ENCODE results near the gene ANKRD29. TPM values are rescaled to one million over a fixed set of nuclear protein-coding genes. Genes with fewer than 3 reads are reported as not detected.

ANKRD29 gene
- total RNA-seq, 1 donor from 2014 or later = 9.2 TPM

DNA sequence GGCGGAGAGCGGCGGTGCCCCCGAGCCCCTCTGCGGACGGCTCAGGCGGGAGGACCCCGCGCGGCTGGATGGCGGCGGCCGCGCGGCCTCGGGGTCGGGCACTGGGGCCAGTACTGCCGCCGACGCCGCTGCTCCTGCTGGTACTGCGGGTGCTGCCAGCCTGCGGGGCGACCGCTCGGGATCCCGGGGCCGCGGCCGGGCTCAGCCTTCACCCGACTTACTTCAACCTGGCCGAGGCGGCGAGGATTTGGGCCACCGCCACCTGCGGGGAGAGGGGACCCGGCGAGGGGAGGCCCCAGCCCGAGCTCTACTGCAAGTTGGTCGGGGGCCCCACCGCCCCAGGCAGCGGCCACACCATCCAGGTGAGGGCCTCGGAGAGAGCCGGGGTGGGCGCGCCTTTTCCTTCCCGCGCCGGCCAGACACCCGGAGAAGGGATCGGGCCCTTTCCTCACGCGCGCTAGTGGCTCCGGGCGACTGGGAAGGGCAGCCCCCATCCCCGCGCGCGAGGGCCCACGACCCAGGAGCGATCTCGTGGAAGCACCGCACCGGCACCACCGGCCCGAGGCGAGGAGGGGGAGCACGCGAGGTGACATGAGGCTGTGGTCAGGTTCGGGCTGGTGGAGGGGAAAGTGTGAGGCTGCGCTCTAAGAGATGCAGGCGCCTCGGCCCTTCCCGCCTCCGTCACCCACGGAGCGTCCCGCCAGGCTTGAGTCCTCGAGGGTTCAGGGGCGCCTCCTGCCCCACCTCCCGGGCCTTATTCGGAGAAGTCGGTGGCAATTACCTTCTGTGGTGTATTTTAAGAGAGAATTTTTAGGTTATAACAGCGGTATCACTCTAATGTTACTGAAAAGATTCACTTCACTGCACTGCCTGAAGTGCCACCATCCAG, 27.1 kb upstream of the ANKRD29 start:
- no peaks in the 10 kb centered on the region for H3K36me3 ChIP-seq
- intact Hi-C loops (cut with micrococcal nuclease) = no loop called here
- H3K27me3 ChIP-seq (ENCODE audit: low read depth) = peaks cover 17% of the 10 kb centered on the region

GRCh38 chr18:23689031-23689615, 26.4 kb upstream of the ANKRD29 start, which contains the start of gene LAMA3:
LAMA3 (plus strand) TSS chr18:23689453; CDS start chr18:23689684, 231 bp downstream.
- Histone ChIP-seq H3K4me3 (peak within 1 kb of the TSS; percentile 78), H3K27ac (replicated peaks) (peak within 1 kb of the TSS; percentile 70), H3K36me3 (no peaks in the 10 kb centered on the region), H3K9me3 (replicated peaks) (no peaks in the 10 kb centered on the region), H3K4me1 (peaks cover 41% of the 10 kb centered on the region), H3K27me3 (ENCODE audit: low read depth) (peaks cover 17% of the 10 kb centered on the region)
- DNase-seq = peak; percentile 69
- intact Hi-C loops (cut with micrococcal nuclease) = no loop called here
- peak; percentile 51 for TF ChIP-seq CTCF (IDR thresholded peaks at IDR 0.05; ENCODE audit: borderline replicate concordance)

More for the DNA sequence above, 27.1 kb upstream of the ANKRD29 start:
- Histone ChIP-seq H3K27ac (replicated peaks) (peak overlapping the region; percentile 70), H3K4me1 (peaks cover 34% of the 10 kb centered on the region), H3K4me3 (peak overlapping the region; percentile 78), H3K9me3 (replicated peaks) (no peaks in the 10 kb centered on the region)
- DNase-seq = peak; percentile 18
- TF ChIP-seq CTCF (IDR thresholded peaks at IDR 0.05; ENCODE audit: borderline replicate concordance) = no peak

GRCh38 chr18:23688528-23688927, 25.8 kb upstream of the ANKRD29 start:
- no peaks in the 10 kb centered on the region for H3K36me3 ChIP-seq
- peak overlapping the region; percentile 78 for H3K4me3 ChIP-seq
- TF ChIP-seq CTCF (IDR thresholded peaks at IDR 0.05; ENCODE audit: borderline replicate concordance) = no peak
- H3K9me3 ChIP-seq (replicated peaks) = no peaks in the 10 kb centered on the region
- intact Hi-C loops (cut with micrococcal nuclease) = no loop called here
- H3K27me3 ChIP-seq (ENCODE audit: low read depth) = peaks cover 17% of the 10 kb centered on the region
- no peak for DNase-seq
- H3K4me1 ChIP-seq = peaks cover 36% of the 10 kb centered on the region
- no peak overlapping the region for H3K27ac ChIP-seq (replicated peaks)

- Histone ChIP-seq H3K27me3 (ENCODE audit: low read depth) (peaks cover 16% of the 10 kb centered on the region), H3K4me1 (peaks cover 25% of the 10 kb centered on the region), H3K36me3 (no peaks in the 10 kb centered on the region), H3K9me3 (replicated peaks) (no peaks in the 10 kb centered on the region), H3K27ac (replicated peaks) (peak overlapping the region; percentile 48), H3K4me3 (peak overlapping the region; percentile 15)
- TF ChIP-seq CTCF (IDR thresholded peaks at IDR 0.05; ENCODE audit: borderline replicate concordance) = no peak
- intact Hi-C loops (cut with micrococcal nuclease) = no loop called here
- no peak for DNase-seq
Measured at GRCh38 chr18:23684515-23685197, 21.9 kb upstream of the ANKRD29 start.

DNA sequence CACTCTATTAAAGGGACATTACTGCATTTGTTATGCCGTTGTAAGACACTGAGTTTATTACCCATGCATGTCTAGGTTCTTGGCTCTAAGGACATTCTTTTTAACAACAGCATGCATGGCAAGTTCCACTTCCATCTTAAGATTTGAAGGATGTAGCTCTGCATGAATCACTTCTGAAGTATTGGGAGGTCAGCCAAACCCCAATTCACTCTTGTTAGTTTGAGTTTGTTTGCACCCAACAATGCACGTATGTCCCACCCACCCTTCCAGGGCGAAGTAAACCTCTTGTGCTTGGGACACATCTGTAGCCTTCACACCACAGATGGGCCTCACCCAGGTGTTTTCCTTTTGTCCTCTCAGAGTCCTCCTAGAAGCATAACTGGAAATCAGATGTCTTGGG, 21.0 kb upstream of the ANKRD29 start:
- peaks cover 9% of the 10 kb centered on the region for H3K27me3 ChIP-seq (ENCODE audit: low read depth)
- intact Hi-C loops (cut with micrococcal nuclease) = no loop called here
- H3K27ac ChIP-seq (replicated peaks) = no peak overlapping the region
- TF ChIP-seq CTCF (IDR thresholded peaks at IDR 0.05; ENCODE audit: borderline replicate concordance) = no peak
- no peak for DNase-seq
- peaks cover 15% of the 10 kb centered on the region for H3K4me1 ChIP-seq
- H3K9me3 ChIP-seq (replicated peaks) = no peaks in the 10 kb centered on the region
- H3K36me3 ChIP-seq = no peaks in the 10 kb centered on the region
- H3K4me3 ChIP-seq = no peak overlapping the region
